SK-N-SH (cell line): ENCODE data around the gene PHOSPHO2.

Source experiments
- TAF1 ChIP-seq: IDR thresholded peaks from 2 replicates; pipeline ENCODE4 v1.6.1; 2012; ENCODE audit warnings: low read depth, mild to moderate bottlenecking, low read length, moderate library complexity, borderline replicate concordance
- TF ChIP-seq, protein P1 (sequence below): fragments of 200-600 bp; sonication (generic); IDR thresholded peaks from 2 replicates; pipeline ENCODE4 v1.6.1; 2017; ENCODE audit warnings: antibody characterized with exemption, mild to moderate bottlenecking, moderate library complexity

DNA sequence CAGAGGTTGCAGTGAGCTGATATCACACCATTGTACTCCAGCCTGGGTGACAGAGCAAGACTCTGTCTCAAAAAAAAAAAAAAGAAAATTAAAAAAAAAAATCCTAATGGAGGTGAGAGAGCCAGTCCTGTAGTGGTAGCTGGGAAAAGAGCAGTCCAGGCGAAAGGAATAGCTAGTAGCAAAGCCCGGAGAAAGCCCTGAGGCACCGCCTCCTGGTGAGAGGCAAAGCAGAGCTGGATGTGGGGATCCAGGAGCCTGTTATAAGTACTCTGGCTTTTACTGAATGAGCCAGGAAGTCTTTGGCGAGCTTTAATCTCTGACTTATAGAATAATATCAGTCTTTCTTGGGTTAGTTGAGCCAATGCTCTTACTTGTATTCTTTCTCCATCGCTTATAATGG is 32.8 kb downstream of the PHOSPHO2 start:
- TF ChIP-seq, protein P1, sequence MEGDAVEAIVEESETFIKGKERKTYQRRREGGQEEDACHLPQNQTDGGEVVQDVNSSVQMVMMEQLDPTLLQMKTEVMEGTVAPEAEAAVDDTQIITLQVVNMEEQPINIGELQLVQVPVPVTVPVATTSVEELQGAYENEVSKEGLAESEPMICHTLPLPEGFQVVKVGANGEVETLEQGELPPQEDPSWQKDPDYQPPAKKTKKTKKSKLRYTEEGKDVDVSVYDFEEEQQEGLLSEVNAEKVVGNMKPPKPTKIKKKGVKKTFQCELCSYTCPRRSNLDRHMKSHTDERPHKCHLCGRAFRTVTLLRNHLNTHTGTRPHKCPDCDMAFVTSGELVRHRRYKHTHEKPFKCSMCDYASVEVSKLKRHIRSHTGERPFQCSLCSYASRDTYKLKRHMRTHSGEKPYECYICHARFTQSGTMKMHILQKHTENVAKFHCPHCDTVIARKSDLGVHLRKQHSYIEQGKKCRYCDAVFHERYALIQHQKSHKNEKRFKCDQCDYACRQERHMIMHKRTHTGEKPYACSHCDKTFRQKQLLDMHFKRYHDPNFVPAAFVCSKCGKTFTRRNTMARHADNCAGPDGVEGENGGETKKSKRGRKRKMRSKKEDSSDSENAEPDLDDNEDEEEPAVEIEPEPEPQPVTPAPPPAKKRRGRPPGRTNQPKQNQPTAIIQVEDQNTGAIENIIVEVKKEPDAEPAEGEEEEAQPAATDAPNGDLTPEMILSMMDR = no peak
- no peak for TF ChIP-seq TAF1
